GM12874 (cell line): ENCODE results near the gene MOK.

Experiments used
- CTCF ChIP-seq: IDR thresholded peaks from 2 replicates; pipeline ENCODE4 v1.5.1; 2011; ENCODE audit warnings: low read depth, mild to moderate bottlenecking, control low read depth, low read length, moderate library complexity; ENCODE audit not compliant: insufficient read depth

The MOK gene

GRCh38 chr14:102249041-102249440 is 55.9 kb downstream of the MOK start:
- no peak for TF ChIP-seq CTCF

- no peak for TF ChIP-seq CTCF
These were observed 56.8 kb downstream of the MOK start for GRCh38 chr14:102248121-102248520.

GRCh38 chr14:102246071-102246470 is 58.9 kb downstream of the MOK start:
- TF ChIP-seq CTCF: no peak

- TF ChIP-seq CTCF: no peak
These were observed 63.8 kb downstream of the MOK start for GRCh38 chr14:102241147-102241546.

GRCh38 chr14:102239231-102239630 is 65.7 kb downstream of the MOK start:
- no peak for TF ChIP-seq CTCF

GRCh38 chr14:102238766-102239165 is 66.2 kb downstream of the MOK start:
- no peak for TF ChIP-seq CTCF

GRCh38 chr14:102238131-102238530 is 66.8 kb downstream of the MOK start:
- no peak for TF ChIP-seq CTCF

- TF ChIP-seq CTCF: no peak
These were observed 68.9 kb downstream of the MOK start for GRCh38 chr14:102236026-102236425.
